Natural killer cell (primary cell): ENCODE data around the gene TNS3. TPM values are rescaled to one million over a fixed set of nuclear protein-coding genes. Genes with fewer than 3 reads are reported as not detected.

Source experiments
- ATAC-seq, 3 donors: fragments of 150-1000 bp in 2 of 3; fragments of 200-7000 bp in 1 of 3; cut with Tn5 transposase; 1 replicate in 1 of 3; 2 replicates in 2 of 3; pipeline ENCODE4 v1.10.0; 2021; ENCODE audit warnings: mild to moderate bottlenecking in 2 of 3, moderate library complexity in 2 of 3
- DNase-seq, 2 donors: peaks; one replicate each; pipeline versions ENCODE4 v3.0.0 to v3.0.0-alpha.2; 2013 to 2021; ENCODE audit warnings: mixed read lengths in 1 of 2
- H3K27ac ChIP-seq: one replicate; pipeline ENCODE4 v1.5.1; 2013; ENCODE audit warnings: mild to moderate bottlenecking, low read length
- H3K27me3 ChIP-seq: one replicate; pipeline ENCODE4 v1.6.1; 2013; ENCODE audit warnings: low read length; ENCODE audit not compliant: control insufficient read depth, insufficient read depth
- H3K36me3 ChIP-seq: one replicate; pipeline ENCODE4 v1.6.1; 2013; ENCODE audit warnings: low read length; ENCODE audit not compliant: control insufficient read depth, insufficient read depth
- H3K4me1 ChIP-seq: one replicate; pipeline ENCODE4 v1.6.1; 2013; ENCODE audit warnings: low read length; ENCODE audit not compliant: control insufficient read depth, insufficient read depth
- H3K4me3 ChIP-seq: one replicate; pipeline ENCODE4 v1.5.1; 2013; ENCODE audit warnings: low read length
- H3K9me3 ChIP-seq: one replicate; pipeline ENCODE4 v1.6.1; 2013; ENCODE audit warnings: low read length; ENCODE audit not compliant: control insufficient read depth, insufficient read depth
- H3K27ac Mint-ChIP-seq, 2 donors: one replicate each; pipeline ENCODE4 v1.8.0; 2022; ENCODE audit warnings: mild to moderate bottlenecking in 2 of 2, mixed read lengths in 2 of 2, moderate library complexity in 1 of 2
- H3K27me3 Mint-ChIP-seq, 2 donors: one replicate each; pipeline ENCODE4 v1.8.0; 2022; ENCODE audit warnings: low read depth in 2 of 2, mixed read lengths in 2 of 2
- H3K36me3 Mint-ChIP-seq: one replicate; pipeline ENCODE4 v1.8.0; 2022; ENCODE audit warnings: mixed read lengths
- H3K4me1 Mint-ChIP-seq, 2 donors: one replicate each; pipeline ENCODE4 v1.8.0; 2022; ENCODE audit warnings: mixed read lengths in 2 of 2
- H3K4me3 Mint-ChIP-seq: one replicate; pipeline ENCODE4 v1.8.0; 2022; ENCODE audit warnings: mild to moderate bottlenecking, moderate library complexity, mixed read lengths
- H3K9me3 Mint-ChIP-seq, 2 donors: one replicate each; pipeline ENCODE4 v1.8.0; 2022; ENCODE audit warnings: mixed read lengths in 2 of 2
- WGBS: methylation state at CpG from one replicate; pipeline ENCODE4 v1.1.7; 2013; ENCODE audit warnings: missing lambda C conversion rate; ENCODE audit not compliant: insufficient coverage; 5-methylcytosine and 5-hydroxymethylcytosine counted together
- intact Hi-C: fragments of 100-400 bp; cut with micrococcal nuclease; formaldehyde crosslinking; loops from one replicate; pipeline ENCODE4 v1.14.2; 2022
- total RNA-seq, 4 donors: library from RNA; stranded (reverse); fragments of 120-200 nt in 1 of 4; gene quantifications; one replicate each; pipeline versions ENCODE4 v1.2.3 to v1.2.4, GENCODE V29; 2013 to 2022
- TF ChIP-seq, protein P1 (sequence below): fragments of 200-600 bp; IDR thresholded peaks from one replicate; pipeline ENCODE4 v1.8.0; 2022; ENCODE audit warnings: antibody characterized with exemption

TNS3 gene
- total RNA-seq, 3 donors from 2014 or later (not counting 1 experiment from before 2014, with no cell fraction given) = 1.6 to 3.5 (median 2.9) TPM

DNA sequence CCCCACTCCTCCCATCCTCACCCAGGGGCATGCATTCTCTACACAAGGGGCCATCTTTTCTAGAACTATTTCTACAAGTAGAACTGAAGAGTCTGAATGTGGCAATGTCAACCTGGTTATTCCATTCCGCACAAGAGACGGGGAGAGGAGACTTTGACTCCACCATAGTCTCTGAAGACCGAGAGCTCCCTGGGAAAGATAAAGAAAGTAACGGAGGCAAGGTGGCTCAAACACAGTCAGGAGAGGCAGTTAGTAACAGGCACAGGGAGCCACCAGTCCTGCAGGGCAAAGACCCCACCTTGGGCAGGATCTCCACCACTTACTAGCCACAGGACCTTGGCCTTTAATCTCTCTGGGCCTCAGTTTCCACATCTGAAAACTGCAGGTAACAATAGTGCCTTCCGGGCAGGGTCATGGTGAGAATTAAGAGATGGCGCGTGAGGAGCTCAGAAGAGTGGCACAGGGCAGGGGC is 100.3 kb downstream of the TNS3 start:
- H3K4me1 ChIP-seq = peaks cover 18% of the 10 kb centered on the region

DNA sequence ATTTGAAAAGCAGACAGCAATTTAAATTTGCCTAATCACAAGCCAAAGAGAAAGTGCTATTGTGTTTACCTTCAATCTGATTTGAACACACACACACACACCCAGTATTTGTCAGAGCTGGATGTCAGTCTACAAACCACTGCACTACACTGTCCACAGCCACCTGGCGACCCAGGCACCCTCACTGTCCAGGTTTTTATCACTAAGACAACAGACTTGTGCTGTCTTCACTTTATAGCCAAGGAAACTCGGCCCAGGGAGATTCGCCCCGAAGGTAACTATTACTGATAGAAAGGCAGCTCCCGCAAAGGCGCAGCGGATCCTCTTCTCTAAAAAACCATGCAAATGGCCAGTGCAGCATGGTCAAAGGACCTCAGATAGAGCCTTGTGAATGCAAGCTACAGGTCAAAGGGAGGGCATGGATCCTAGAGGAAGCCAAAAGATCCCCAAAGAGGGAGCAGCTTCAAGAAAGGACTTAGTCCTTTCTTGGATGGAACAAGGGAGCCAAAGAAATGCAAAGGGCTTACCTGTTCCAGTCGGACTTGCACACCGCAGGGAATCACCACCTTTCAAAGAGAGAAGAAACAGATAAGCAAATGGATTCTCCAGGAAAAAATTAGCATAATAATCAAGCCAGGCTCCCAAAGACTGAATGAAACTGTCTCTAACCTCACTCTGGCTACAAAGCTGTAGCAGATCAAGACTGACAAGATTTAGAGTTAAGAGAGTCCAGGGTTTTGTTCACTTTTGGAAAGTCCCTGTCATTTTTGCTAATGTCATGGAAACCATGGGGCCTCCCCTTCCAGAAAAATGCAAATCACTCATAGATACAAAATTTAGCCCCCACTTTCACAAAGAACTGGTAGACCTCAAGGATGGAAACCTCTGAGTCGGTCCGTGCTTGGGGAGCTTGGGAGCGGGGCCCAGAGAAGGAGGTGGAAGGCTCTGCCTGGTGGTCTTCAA is 101.1 kb downstream of the TNS3 start:
- intact Hi-C loops = no loop called here
- ATAC-seq = no peak
- Mint-ChIP-seq H3K4me3 (no peak overlapping the region), H3K36me3 (no peaks in the 10 kb centered on the region), H3K9me3 (no peaks in the 10 kb centered on the region), H3K4me1 (peaks cover 0 to 5% of the 10 kb centered on the region in 2 donors), H3K27me3 (no peaks in the 10 kb centered on the region), H3K27ac (no peak overlapping the region)
- no peaks in the 10 kb centered on the region for H3K9me3 ChIP-seq
- H3K27me3 ChIP-seq = no peaks in the 10 kb centered on the region
- H3K4me1 ChIP-seq = peaks cover 18% of the 10 kb centered on the region
- no peak for DNase-seq
- no peak overlapping the region for H3K27ac ChIP-seq
- TF ChIP-seq, protein P1, sequence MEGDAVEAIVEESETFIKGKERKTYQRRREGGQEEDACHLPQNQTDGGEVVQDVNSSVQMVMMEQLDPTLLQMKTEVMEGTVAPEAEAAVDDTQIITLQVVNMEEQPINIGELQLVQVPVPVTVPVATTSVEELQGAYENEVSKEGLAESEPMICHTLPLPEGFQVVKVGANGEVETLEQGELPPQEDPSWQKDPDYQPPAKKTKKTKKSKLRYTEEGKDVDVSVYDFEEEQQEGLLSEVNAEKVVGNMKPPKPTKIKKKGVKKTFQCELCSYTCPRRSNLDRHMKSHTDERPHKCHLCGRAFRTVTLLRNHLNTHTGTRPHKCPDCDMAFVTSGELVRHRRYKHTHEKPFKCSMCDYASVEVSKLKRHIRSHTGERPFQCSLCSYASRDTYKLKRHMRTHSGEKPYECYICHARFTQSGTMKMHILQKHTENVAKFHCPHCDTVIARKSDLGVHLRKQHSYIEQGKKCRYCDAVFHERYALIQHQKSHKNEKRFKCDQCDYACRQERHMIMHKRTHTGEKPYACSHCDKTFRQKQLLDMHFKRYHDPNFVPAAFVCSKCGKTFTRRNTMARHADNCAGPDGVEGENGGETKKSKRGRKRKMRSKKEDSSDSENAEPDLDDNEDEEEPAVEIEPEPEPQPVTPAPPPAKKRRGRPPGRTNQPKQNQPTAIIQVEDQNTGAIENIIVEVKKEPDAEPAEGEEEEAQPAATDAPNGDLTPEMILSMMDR = no peak
- no peak overlapping the region for H3K4me3 ChIP-seq
- 92% methylated on average over 12 of the region's 12 CpGs for WGBS
- no peaks in the 10 kb centered on the region for H3K36me3 ChIP-seq

More for the DNA sequence above, 100.3 kb downstream of the TNS3 start:
- Histone ChIP-seq H3K4me3 (no peak overlapping the region), H3K36me3 (no peaks in the 10 kb centered on the region), H3K27me3 (no peaks in the 10 kb centered on the region), H3K9me3 (no peaks in the 10 kb centered on the region), H3K27ac (no peak overlapping the region)
- ATAC-seq = no peak
- Mint-ChIP-seq H3K36me3 (no peaks in the 10 kb centered on the region), H3K27me3 (no peaks in the 10 kb centered on the region), H3K4me3 (no peak overlapping the region), H3K4me1 (peaks cover 0 to 5% of the 10 kb centered on the region in 2 donors), H3K9me3 (no peaks in the 10 kb centered on the region), H3K27ac (no peak overlapping the region)
- 97% methylated on average over 7 of the region's 7 CpGs for WGBS
- DNase-seq = no peak
- TF ChIP-seq, protein P1 = no peak
- intact Hi-C loops = no loop called here

DNA sequence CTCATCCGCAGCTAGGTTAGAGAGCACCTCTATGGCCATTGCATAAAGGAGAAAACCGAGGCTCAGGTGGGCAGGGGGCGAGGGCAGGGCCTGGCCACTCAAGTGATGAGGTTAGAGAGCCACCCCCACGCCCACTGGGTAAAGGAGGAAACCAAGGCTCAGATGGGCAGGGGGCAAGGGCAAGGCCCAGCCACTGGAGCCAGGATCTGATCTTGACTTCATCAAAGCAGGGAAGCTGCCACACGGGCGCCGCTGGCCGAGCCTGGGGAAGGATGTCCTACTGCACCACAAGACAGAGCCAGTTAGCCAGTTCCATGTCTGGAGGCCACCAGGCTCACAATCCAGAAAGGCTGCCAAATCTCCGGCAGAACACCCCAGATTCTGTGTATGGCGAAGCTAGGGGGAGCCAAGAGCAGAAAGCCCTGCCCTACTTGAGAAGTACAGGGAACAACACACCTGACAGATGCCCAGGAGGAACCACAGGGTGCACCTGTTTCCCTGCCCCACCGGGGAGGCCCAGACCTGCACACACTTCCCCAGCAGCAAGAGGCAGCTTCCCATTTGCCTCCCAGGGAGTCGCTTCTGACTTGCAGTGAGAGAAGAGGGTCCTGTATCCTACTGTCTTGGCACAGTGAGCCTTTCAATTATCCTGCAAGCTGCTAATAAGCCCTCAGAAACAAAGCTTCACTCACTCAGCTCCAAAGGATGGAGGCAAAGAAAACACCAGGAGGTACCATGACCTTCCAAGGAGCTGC is 101.9 kb downstream of the TNS3 start:
- H3K9me3 Mint-ChIP-seq = no peaks in the 10 kb centered on the region
- H3K27ac Mint-ChIP-seq = no peak overlapping the region
- TF ChIP-seq, protein P1 = no peak
- Histone ChIP-seq H3K27me3 (no peaks in the 10 kb centered on the region), H3K4me1 (peaks cover 24% of the 10 kb centered on the region), H3K9me3 (no peaks in the 10 kb centered on the region), H3K36me3 (no peaks in the 10 kb centered on the region), H3K27ac (no peak overlapping the region), H3K4me3 (no peak overlapping the region)
- no peak for DNase-seq
- WGBS = 72% methylated on average over 12 of the region's 12 CpGs
- H3K36me3 Mint-ChIP-seq = no peaks in the 10 kb centered on the region
- no peak overlapping the region for H3K4me3 Mint-ChIP-seq
- no peaks in the 10 kb centered on the region for H3K27me3 Mint-ChIP-seq
- intact Hi-C loops = no loop called here
- peaks cover 0 to 5% of the 10 kb centered on the region in 2 donors for H3K4me1 Mint-ChIP-seq
- ATAC-seq = no peak
